DND-41 (cell line): Measurements from ENCODE around the gene PLXNA4.

Experiments
- ATAC-seq: fragments of 200-7000 bp; cut with Tn5 transposase; 3 replicates; pipeline ENCODE4 v1.9.1; 2021; ENCODE audit warnings: low read depth; ENCODE audit not compliant: insufficient read depth
- DNase-seq: peaks from one replicate; pipeline ENCODE4 v3.0.0-alpha.2; 2020
- H2AFZ ChIP-seq: 2 replicates; pipeline ENCODE4 v1.6.0; 2012; ENCODE audit warnings: low read depth, low read length
- H3K27ac ChIP-seq: 2 replicates; pipeline ENCODE4 v1.5.1; 2012; ENCODE audit warnings: low read length, inconsistent platforms
- H3K27me3 ChIP-seq: fragments of 200-600 bp; sonication (generic); 2 replicates; pipeline ENCODE4 v1.6.0; 2012; ENCODE audit warnings: low read length, mild to moderate bottlenecking, inconsistent platforms; ENCODE audit not compliant: insufficient read depth, poor library complexity
- H3K36me3 ChIP-seq: 2 replicates; pipeline ENCODE4 v1.5.1; 2012; ENCODE audit warnings: low read length, inconsistent platforms; ENCODE audit not compliant: insufficient read depth
- H3K4me1 ChIP-seq: 2 replicates; pipeline ENCODE4 v1.5.1; 2012; ENCODE audit warnings: mild to moderate bottlenecking, low read length; ENCODE audit not compliant: insufficient read depth
- H3K4me2 ChIP-seq: 2 replicates; pipeline ENCODE4 v1.6.0; 2012; ENCODE audit warnings: mild to moderate bottlenecking, moderate library complexity, low read length, inconsistent platforms; ENCODE audit not compliant: insufficient read depth
- H3K4me3 ChIP-seq, 2 experiments: fragments of 200-600 bp in 1 of 2; shearing (Covaris generic) in 1 of 2; 2 replicates each; pipeline ENCODE4 v1.5.1; 2012 to 2016; ENCODE audit warnings: inconsistent platforms in 2 of 2, low read length in 2 of 2, mild to moderate bottlenecking in 2 of 2, low read depth in 1 of 2, moderate library complexity in 1 of 2
- H3K79me2 ChIP-seq: 2 replicates; pipeline ENCODE4 v1.6.0; 2012; ENCODE audit warnings: low read length, inconsistent platforms; ENCODE audit not compliant: insufficient read depth
- H3K9ac ChIP-seq: 2 replicates; pipeline ENCODE4 v1.6.0; 2012; ENCODE audit warnings: low read depth, mild to moderate bottlenecking, inconsistent platforms, low read length, moderate library complexity
- H3K9me3 ChIP-seq: 2 replicates; pipeline ENCODE4 v1.5.1; 2012; ENCODE audit warnings: low read length, moderate library complexity, mild to moderate bottlenecking, inconsistent platforms; ENCODE audit not compliant: insufficient read depth, severe bottlenecking
- H4K20me1 ChIP-seq: 2 replicates; pipeline ENCODE4 v1.6.0; 2012; ENCODE audit warnings: low read length; ENCODE audit not compliant: insufficient read depth
- CTCF ChIP-seq: IDR thresholded peaks from 2 replicates; pipeline ENCODE4 v1.5.1; 2012; ENCODE audit warnings: borderline replicate concordance, low read length, moderate library complexity, mild to moderate bottlenecking; ENCODE audit not compliant: poor library complexity, severe bottlenecking; ENCODE audit errors: extremely low read depth
- EZH2 ChIP-seq: IDR thresholded peaks from 3 replicates; pipeline ENCODE4 v1.6.1; 2012; ENCODE audit warnings: borderline replicate concordance, low read depth, mild to moderate bottlenecking, moderate library complexity, low read length, inconsistent platforms; ENCODE audit not compliant: severe bottlenecking

The PLXNA4 gene

GRCh38 chr7:132131196-132131595 is 445.1 kb downstream of the PLXNA4 start:
- Histone ChIP-seq H3K4me1 (no peaks in the 10 kb centered on the region), H3K4me2 (no peak overlapping the region), H3K27ac (no peak overlapping the region), H2AFZ (no peak overlapping the region), H3K9me3 (no peaks in the 10 kb centered on the region), H3K27me3 (no peaks in the 10 kb centered on the region), H3K79me2 (no peaks in the 10 kb centered on the region), H3K9ac (no peak overlapping the region), H3K36me3 (no peaks in the 10 kb centered on the region), H4K20me1 (no peaks in the 10 kb centered on the region), H3K4me3 (no peak overlapping the region)
- ATAC-seq (no peak), DNase-seq (no peak)
- TF ChIP-seq EZH2 (no peak), CTCF (no peak)

DNA sequence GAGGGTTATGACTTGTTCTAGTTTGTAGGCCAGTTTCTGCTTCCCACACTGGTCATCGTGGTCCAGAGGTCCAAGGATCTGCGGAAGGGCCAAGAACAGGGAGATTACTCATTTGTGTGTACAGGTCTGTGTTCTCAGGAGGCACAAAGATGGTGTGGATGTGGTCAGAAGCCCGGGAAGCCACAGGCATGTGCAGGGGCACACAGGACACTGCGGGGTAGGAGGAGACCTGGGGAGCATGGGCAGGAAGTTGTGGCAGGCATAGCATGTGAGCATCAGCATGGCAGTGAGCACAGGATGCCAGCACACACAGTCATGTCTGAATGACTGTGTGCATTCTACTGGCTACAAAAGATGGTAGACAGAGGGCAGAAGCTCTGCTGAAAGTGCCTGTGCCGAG is 445.8 kb downstream of the PLXNA4 start:
- no peaks in the 10 kb centered on the region for H4K20me1 ChIP-seq
- H3K27me3 ChIP-seq: no peaks in the 10 kb centered on the region
- H3K27ac ChIP-seq: no peak overlapping the region
- DNase-seq (peak; percentile 44), ATAC-seq (peak; percentile 95)
- TF ChIP-seq CTCF: no peak
- TF ChIP-seq EZH2: no peak
- H3K9ac ChIP-seq: no peak overlapping the region
- no peak overlapping the region for H2AFZ ChIP-seq
- H3K4me1 ChIP-seq: no peaks in the 10 kb centered on the region
- H3K4me2 ChIP-seq: no peak overlapping the region
- H3K36me3 ChIP-seq: no peaks in the 10 kb centered on the region
- no peaks in the 10 kb centered on the region for H3K79me2 ChIP-seq
- H3K9me3 ChIP-seq: no peaks in the 10 kb centered on the region
- no peak overlapping the region for H3K4me3 ChIP-seq

GRCh38 chr7:132125872-132126595 is 450.2 kb downstream of the PLXNA4 start:
- H3K9ac ChIP-seq: no peak overlapping the region
- H3K9me3 ChIP-seq: no peaks in the 10 kb centered on the region
- no peak overlapping the region for H2AFZ ChIP-seq
- H4K20me1 ChIP-seq: no peaks in the 10 kb centered on the region
- no peak overlapping the region for H3K4me3 ChIP-seq
- no peak for ATAC-seq
- DNase-seq: no peak
- H3K27me3 ChIP-seq: peaks cover 4% of the 10 kb centered on the region
- no peak overlapping the region for H3K4me2 ChIP-seq
- no peaks in the 10 kb centered on the region for H3K4me1 ChIP-seq
- no peak for TF ChIP-seq CTCF
- TF ChIP-seq EZH2: no peak
- H3K79me2 ChIP-seq: no peaks in the 10 kb centered on the region
- no peak overlapping the region for H3K27ac ChIP-seq
- H3K36me3 ChIP-seq: no peaks in the 10 kb centered on the region
